ENCODE measurements around the gene SLC16A12. TPM values are rescaled to one million over a fixed set of nuclear protein-coding genes. Genes with fewer than 3 reads are reported as not detected.

Gene SLC16A12
- total RNA-seq, 1 experiment from 2014 or later, result 0.09 TPM

DNA sequence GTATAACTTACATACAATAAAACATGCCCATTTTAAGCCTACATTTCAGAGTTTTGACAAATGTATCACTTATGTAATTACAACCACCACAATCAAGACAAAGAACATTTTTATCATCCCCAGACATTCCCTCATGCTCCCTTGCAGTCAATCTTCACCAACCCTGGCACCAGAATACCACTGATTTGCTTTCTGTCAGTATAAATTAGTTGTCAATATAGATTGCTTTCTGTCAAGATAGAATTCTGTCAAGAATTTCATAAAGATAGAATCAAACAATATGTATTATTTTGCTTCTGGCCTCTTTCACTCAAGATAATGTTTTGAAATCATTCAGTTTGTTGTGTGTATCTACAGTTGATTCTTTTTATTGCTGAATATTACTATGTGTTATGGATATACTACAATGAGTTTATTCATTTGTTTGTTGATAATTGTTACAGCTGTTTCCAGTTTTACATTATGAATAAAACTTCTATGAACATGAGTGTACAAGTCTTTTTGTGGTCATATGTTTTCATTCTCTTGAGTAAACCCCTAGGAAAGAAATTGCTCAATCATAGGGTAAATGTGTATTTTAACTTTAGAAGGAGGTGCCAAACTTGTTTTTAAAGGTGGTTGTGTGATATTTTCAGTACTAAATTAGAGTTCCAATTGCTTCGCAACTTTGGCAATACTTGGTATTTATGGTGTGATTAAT, 64.1 kb downstream of the SLC16A12 start:
- H3K27ac Mint-ChIP-seq (ENCODE audit: low read depth, unreplicated experiment), result peak overlapping the region; percentile 96
- no TSS peak for BruUV-seq (replicated peaks)
- H3K9me3 Mint-ChIP-seq (ENCODE audit: unreplicated experiment), result no peaks in the 10 kb centered on the region
- TF ChIP-seq, protein P1, sequence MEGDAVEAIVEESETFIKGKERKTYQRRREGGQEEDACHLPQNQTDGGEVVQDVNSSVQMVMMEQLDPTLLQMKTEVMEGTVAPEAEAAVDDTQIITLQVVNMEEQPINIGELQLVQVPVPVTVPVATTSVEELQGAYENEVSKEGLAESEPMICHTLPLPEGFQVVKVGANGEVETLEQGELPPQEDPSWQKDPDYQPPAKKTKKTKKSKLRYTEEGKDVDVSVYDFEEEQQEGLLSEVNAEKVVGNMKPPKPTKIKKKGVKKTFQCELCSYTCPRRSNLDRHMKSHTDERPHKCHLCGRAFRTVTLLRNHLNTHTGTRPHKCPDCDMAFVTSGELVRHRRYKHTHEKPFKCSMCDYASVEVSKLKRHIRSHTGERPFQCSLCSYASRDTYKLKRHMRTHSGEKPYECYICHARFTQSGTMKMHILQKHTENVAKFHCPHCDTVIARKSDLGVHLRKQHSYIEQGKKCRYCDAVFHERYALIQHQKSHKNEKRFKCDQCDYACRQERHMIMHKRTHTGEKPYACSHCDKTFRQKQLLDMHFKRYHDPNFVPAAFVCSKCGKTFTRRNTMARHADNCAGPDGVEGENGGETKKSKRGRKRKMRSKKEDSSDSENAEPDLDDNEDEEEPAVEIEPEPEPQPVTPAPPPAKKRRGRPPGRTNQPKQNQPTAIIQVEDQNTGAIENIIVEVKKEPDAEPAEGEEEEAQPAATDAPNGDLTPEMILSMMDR (IDR thresholded peaks at IDR 0.05; ENCODE audit: unreplicated experiment), result no peak
- H3K4me1 Mint-ChIP-seq (ENCODE audit: insufficient read depth, unreplicated experiment), result peaks cover 51% of the 10 kb centered on the region
- H3K4me3 Mint-ChIP-seq (ENCODE audit: unreplicated experiment), result no peak overlapping the region
- DNase-seq (ENCODE audit: unreplicated experiment), result peak; percentile 32
- intact Hi-C loops (cut with micrococcal nuclease), result no loop called here
- H3K36me3 Mint-ChIP-seq (ENCODE audit: insufficient read depth, unreplicated experiment), result no peaks in the 10 kb centered on the region
- ChIA-PET CTCF (interaction anchor here (0.6 kb wide), 1 partner anchor 13 kb away, joined by 4 read pairs; no protein-coding TSS in a partner anchor), POLR2A (interaction anchor here (0.9 to 4.1 kb wide), 3 partner anchors 9 to 704 kb away, joined by 3 to 25 read pairs (median 5); partner anchors contain the start of gene KIF20B)
- H3K27me3 Mint-ChIP-seq (ENCODE audit: insufficient read depth, unreplicated experiment), result no peaks in the 10 kb centered on the region

DNA sequence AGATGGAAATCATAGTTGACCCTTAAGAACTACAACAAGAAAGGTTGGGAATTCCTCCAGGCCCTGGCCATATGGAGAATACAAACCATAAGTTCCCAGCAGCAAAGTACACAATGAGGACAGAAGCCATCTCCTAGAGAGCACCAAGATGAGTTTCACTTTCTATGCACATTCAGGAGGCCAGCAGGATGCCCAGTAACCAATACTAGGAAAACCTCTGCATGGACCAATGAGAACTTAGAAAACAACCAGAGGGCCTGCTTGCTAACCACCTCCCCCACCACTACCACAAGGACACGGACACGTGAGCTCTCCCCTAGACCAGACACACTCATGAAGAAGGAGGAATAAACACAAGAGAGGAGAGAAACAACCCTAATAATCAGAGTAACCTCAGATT, 64.8 kb downstream of the SLC16A12 start:
- Mint-ChIP-seq H3K36me3 (ENCODE audit: insufficient read depth, unreplicated experiment) (no peaks in the 10 kb centered on the region), H3K27me3 (ENCODE audit: insufficient read depth, unreplicated experiment) (no peaks in the 10 kb centered on the region), H3K27ac (ENCODE audit: low read depth, unreplicated experiment) (peak overlapping the region; percentile 96), H3K9me3 (ENCODE audit: unreplicated experiment) (no peaks in the 10 kb centered on the region), H3K4me1 (ENCODE audit: insufficient read depth, unreplicated experiment) (peaks cover 47% of the 10 kb centered on the region), H3K4me3 (ENCODE audit: unreplicated experiment) (no peak overlapping the region)
- CTCF ChIA-PET, result no interaction called here
- intact Hi-C loops (cut with micrococcal nuclease), result no loop called here
- POLR2A ChIA-PET, result interaction anchor here (0.9 to 4.1 kb wide), 5 partner anchors 9 to 705 kb away, joined by 3 to 25 read pairs (median 5); partner anchors contain the start of gene KIF20B
- no TSS peak for BruUV-seq (replicated peaks)
- TF ChIP-seq, protein P1 (IDR thresholded peaks at IDR 0.05; ENCODE audit: unreplicated experiment), result no peak
- no peak for DNase-seq (ENCODE audit: unreplicated experiment)

DNA sequence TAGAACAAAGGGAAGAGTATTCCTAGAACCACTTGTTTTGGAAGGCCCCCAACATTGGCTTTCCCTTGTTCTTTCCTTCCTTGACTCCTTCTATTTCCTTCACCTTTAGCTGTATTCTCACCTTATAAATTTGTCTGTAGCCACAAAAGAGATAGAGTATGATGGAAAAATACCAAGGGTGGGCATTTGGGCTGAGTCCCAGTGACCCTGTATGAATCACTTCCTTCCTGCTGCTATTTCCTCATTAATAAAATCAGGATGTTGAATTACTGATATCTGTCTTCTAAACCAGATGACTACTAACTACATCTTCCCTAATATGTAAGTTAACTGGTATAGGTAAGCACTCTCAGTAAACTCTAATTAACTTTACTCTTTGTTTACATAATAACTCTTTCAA, 65.9 kb downstream of the SLC16A12 start:
- DNase-seq (ENCODE audit: unreplicated experiment), result no peak
- Mint-ChIP-seq H3K27me3 (ENCODE audit: insufficient read depth, unreplicated experiment) (no peaks in the 10 kb centered on the region), H3K27ac (ENCODE audit: low read depth, unreplicated experiment) (peak overlapping the region; percentile 96), H3K9me3 (ENCODE audit: unreplicated experiment) (no peaks in the 10 kb centered on the region), H3K36me3 (ENCODE audit: insufficient read depth, unreplicated experiment) (no peaks in the 10 kb centered on the region), H3K4me1 (ENCODE audit: insufficient read depth, unreplicated experiment) (peaks cover 44% of the 10 kb centered on the region), H3K4me3 (ENCODE audit: unreplicated experiment) (no peak overlapping the region)
- no TSS peak for BruUV-seq (replicated peaks)
- ChIA-PET POLR2A (interaction anchor here (0.9 to 4.1 kb wide), 3 partner anchors 10 to 84 kb away, joined by 3 to 25 read pairs (median 5); no protein-coding TSS in a partner anchor), CTCF (interaction anchor here (1.2 kb wide), 1 partner anchor 46 kb away, joined by 3 read pairs; no protein-coding TSS in a partner anchor)
- intact Hi-C loops (cut with micrococcal nuclease), result no loop called here
- TF ChIP-seq, protein P1 (IDR thresholded peaks at IDR 0.05; ENCODE audit: unreplicated experiment), result no peak

DNA sequence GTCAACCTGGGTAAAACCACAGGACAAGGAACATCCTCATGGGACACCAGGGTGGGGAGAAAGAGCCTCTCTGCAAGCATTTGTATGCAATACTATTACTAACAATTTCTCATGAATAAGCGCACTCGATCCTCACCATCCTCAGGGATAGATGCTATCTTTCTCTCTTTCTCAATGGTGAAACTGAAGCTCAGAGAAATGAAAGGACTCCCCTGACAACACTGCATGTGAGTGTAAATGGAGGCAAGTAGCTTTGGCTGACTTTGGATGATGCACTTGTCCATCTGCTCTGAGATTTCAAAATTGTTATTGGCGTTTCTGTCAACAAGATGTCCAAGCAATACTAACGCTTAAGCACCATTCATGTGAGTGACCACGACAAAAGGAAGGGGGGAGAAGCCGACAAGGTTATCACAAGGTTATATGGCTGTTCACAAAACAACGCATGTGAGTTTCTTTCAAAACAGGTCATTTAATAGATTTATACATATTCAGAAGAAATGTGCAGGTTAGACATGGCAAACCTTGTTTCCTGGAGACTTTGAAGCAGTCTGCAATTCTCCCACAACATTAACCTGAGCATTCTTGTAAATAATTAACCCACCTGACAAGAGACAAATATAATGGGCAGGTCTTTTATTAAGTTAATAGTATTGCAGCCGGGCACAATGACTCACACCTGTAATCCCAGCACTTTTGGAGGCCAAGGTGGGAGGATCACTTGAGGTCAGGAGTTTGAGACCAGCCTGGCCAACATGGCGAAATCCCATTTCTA, 67.0 kb downstream of the SLC16A12 start:
- Mint-ChIP-seq H3K4me1 (ENCODE audit: insufficient read depth, unreplicated experiment) (peaks cover 37% of the 10 kb centered on the region), H3K9me3 (ENCODE audit: unreplicated experiment) (no peaks in the 10 kb centered on the region), H3K27ac (ENCODE audit: low read depth, unreplicated experiment) (no peak overlapping the region), H3K4me3 (ENCODE audit: unreplicated experiment) (no peak overlapping the region), H3K36me3 (ENCODE audit: insufficient read depth, unreplicated experiment) (no peaks in the 10 kb centered on the region), H3K27me3 (ENCODE audit: insufficient read depth, unreplicated experiment) (no peaks in the 10 kb centered on the region)
- no TSS peak for BruUV-seq (replicated peaks)
- ChIA-PET POLR2A (interaction anchor here (0.7 to 4.1 kb wide), 4 partner anchors 10 to 27 kb away, joined by 3 to 25 read pairs (median 10); no protein-coding TSS in a partner anchor), CTCF (interaction anchor here (3.3 to 3.7 kb wide), 3 partner anchors 84 to 96 kb away, joined by 14 to 65 read pairs (median 28); no protein-coding TSS in a partner anchor)
- TF ChIP-seq, protein P1 (IDR thresholded peaks at IDR 0.05; ENCODE audit: unreplicated experiment), result no peak
- intact Hi-C loops (cut with micrococcal nuclease), result no loop called here
- DNase-seq (ENCODE audit: unreplicated experiment), result no peak

All from MCF 10A (cell line).